Thyroid gland (tissue), 4 donors: ENCODE measurements around the gene KRT78. TPM values are rescaled to one million over a fixed set of nuclear protein-coding genes. Genes with fewer than 3 reads are reported as not detected.

Experiments
- DNase-seq, 2 donors: peaks; one replicate each; pipeline ENCODE4 v3.0.0-alpha.2; 2019
- H3K27ac ChIP-seq, 3 donors: fragments of 200-600 bp; sonication (generic); 1 replicate in 2 of 3; 2 replicates in 1 of 3; pipeline ENCODE4 v1.5.1; 2016 to 2019; ENCODE audit warnings: mild to moderate bottlenecking in 1 of 3, moderate library complexity in 1 of 3
- H3K27me3 ChIP-seq: fragments of 200-600 bp; sonication (generic); one replicate; pipeline ENCODE4 v1.5.1; 2019
- H3K36me3 ChIP-seq, 2 donors: fragments of 200-600 bp; sonication (generic); one replicate each; pipeline ENCODE4 v1.5.1; 2016 to 2019
- H3K4me1 ChIP-seq, 2 donors: fragments of 200-600 bp; sonication (generic); one replicate each; pipeline ENCODE4 v1.5.1; 2017 to 2019
- H3K4me3 ChIP-seq, 3 donors: fragments of 200-600 bp; sonication (generic); replicated peaks in 1 of 3; 1 replicate in 2 of 3; 2 replicates in 1 of 3; pipeline ENCODE4 v1.5.1; 2016; ENCODE audit warnings: mild to moderate bottlenecking in 1 of 3
- H3K9me3 ChIP-seq: fragments of 200-600 bp; sonication (generic); one replicate; pipeline ENCODE4 v1.5.1; 2017
- POLR2A ChIP-seq, 2 donors: fragments of 450-650 bp; IDR thresholded peaks; one replicate each; pipeline ENCODE4 v1.6.1; 2017; ENCODE audit warnings: antibody characterized with exemption in 2 of 2, mild to moderate bottlenecking in 2 of 2, moderate library complexity in 1 of 2
- WGBS, 2 donors: methylation state at CpG; one replicate each; pipeline ENCODE4 v1.1.5; 2017; 5-methylcytosine and 5-hydroxymethylcytosine counted together
- intact Hi-C: fragments of 100-400 bp; cut with DNase I; formaldehyde crosslinking; loops from one replicate; pipeline ENCODE4 v1.15.1; 2023
- total RNA-seq, 4 donors: library from RNA; depleted of rRNA; stranded (reverse); fragments of >200 nt; gene quantifications; one replicate each; pipeline ENCODE4 v1.2.3, GENCODE V29; 2016
- TF ChIP-seq, protein P1 (sequence below), 6 experiments: fragments of 200-600 bp in 3 of 6; fragments of 450-650 bp in 3 of 6; sonication (generic) in 3 of 6; IDR thresholded peaks; one replicate each; pipeline ENCODE4 v1.5.1; 2016 to 2019; ENCODE audit warnings: antibody characterized with exemption in 6 of 6, mild to moderate bottlenecking in 2 of 6, inconsistent platforms in 1 of 6, moderate library complexity in 1 of 6

The KRT78 gene
- total RNA-seq, 4 donors from 2014 or later = 0.40 TPM; not detected in 3

DNA sequence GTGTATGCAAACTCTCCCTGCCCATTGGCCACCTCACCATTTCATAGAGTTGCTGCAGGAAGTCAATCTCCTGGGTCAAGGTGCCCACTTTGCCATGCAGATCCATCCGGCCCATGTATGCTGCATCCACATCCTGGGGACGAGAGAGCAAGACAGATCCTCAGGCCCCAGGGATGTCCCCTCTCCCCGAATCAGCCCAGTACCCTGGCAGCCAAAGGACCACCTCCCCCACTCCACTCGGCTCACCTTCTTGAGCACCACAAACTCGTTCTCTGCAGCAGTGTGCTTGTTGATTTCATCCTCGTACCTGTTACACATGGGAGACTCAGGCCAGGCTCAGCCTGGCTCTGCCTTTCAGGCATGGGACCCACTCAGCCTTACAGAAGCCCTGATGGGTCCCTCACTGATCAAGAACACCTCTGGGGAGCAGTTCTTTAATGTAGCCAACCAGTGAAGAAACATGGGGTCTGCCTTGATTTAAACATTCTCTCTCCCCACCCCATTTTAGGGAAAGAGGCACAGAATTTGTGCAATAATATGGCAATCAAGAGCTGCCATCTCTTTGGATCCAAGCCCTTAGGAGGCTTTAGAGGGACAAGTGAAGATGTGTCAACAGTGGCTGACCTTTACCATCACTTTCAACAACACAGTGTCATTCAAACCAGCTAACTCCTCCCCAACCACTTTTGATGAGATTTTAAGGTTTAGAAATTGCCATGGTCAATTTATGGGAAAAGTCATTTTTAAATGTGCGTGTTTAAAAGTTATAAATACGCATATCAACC, 18.6 kb downstream of the KRT78 start:
- Histone ChIP-seq H3K4me1 (peaks cover 0 to 3% of the 10 kb centered on the region in 2 donors), H3K9me3 (no peaks in the 10 kb centered on the region), H3K36me3 (no peaks in the 10 kb centered on the region), H3K27me3 (no peaks in the 10 kb centered on the region), H3K27ac (no peak overlapping the region), H3K4me3 (no peak overlapping the region)
- no peak for DNase-seq
- TF ChIP-seq, protein P1, sequence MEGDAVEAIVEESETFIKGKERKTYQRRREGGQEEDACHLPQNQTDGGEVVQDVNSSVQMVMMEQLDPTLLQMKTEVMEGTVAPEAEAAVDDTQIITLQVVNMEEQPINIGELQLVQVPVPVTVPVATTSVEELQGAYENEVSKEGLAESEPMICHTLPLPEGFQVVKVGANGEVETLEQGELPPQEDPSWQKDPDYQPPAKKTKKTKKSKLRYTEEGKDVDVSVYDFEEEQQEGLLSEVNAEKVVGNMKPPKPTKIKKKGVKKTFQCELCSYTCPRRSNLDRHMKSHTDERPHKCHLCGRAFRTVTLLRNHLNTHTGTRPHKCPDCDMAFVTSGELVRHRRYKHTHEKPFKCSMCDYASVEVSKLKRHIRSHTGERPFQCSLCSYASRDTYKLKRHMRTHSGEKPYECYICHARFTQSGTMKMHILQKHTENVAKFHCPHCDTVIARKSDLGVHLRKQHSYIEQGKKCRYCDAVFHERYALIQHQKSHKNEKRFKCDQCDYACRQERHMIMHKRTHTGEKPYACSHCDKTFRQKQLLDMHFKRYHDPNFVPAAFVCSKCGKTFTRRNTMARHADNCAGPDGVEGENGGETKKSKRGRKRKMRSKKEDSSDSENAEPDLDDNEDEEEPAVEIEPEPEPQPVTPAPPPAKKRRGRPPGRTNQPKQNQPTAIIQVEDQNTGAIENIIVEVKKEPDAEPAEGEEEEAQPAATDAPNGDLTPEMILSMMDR (IDR thresholded peaks at IDR 0.05) = no peak
- TF ChIP-seq POLR2A (IDR thresholded peaks at IDR 0.05) = no peak
- WGBS, 2 donors = 63 to 65% methylated on average over 7 to 8 of the region's 8 CpGs
- intact Hi-C loops = no loop called here

DNA sequence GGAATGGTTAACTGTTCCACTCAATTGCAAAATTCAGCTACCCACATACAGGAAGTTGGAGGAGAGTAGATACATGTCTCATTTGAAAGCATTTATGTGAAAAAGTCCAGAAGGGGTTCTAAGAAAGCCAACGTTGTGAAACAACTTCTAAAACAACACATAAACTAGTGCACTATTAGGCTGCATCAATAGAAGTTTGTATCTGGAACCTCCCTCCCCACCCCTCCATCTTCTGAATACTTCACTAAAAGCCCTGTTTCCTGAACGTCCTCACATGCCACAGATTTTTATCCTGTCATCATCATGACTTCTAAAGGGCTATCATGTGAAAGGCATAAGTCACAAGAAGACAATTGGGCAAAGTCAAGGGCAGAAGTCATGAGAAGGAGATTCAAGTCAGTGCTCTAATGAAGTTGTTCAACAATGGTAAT, 20.2 kb downstream of the KRT78 start:
- H3K4me3 ChIP-seq = no peak overlapping the region
- no peak overlapping the region for H3K27ac ChIP-seq
- no peaks in the 10 kb centered on the region for H3K9me3 ChIP-seq
- no peak for DNase-seq
- no peak for TF ChIP-seq POLR2A (IDR thresholded peaks at IDR 0.05)
- TF ChIP-seq, protein P1 (IDR thresholded peaks at IDR 0.05) = no peak
- WGBS, 2 donors = 25 to 33% methylated on average over 2 of the region's 2 CpGs
- H3K27me3 ChIP-seq = no peaks in the 10 kb centered on the region
- peaks cover 0 to 3% of the 10 kb centered on the region in 2 donors for H3K4me1 ChIP-seq
- intact Hi-C loops = no loop called here
- no peaks in the 10 kb centered on the region for H3K36me3 ChIP-seq

GRCh38 chr12:52828156-52828555, 20.6 kb downstream of the KRT78 start:
- no peak for DNase-seq
- intact Hi-C loops = no loop called here
- TF ChIP-seq POLR2A (IDR thresholded peaks at IDR 0.05) = no peak
- TF ChIP-seq, protein P1 (IDR thresholded peaks at IDR 0.05) = no peak
- H3K4me3 ChIP-seq = no peak overlapping the region
- no peaks in the 10 kb centered on the region for H3K9me3 ChIP-seq
- peaks cover 0 to 3% of the 10 kb centered on the region in 2 donors for H3K4me1 ChIP-seq
- H3K27me3 ChIP-seq = no peaks in the 10 kb centered on the region
- no peaks in the 10 kb centered on the region for H3K36me3 ChIP-seq
- no peak overlapping the region for H3K27ac ChIP-seq

DNA sequence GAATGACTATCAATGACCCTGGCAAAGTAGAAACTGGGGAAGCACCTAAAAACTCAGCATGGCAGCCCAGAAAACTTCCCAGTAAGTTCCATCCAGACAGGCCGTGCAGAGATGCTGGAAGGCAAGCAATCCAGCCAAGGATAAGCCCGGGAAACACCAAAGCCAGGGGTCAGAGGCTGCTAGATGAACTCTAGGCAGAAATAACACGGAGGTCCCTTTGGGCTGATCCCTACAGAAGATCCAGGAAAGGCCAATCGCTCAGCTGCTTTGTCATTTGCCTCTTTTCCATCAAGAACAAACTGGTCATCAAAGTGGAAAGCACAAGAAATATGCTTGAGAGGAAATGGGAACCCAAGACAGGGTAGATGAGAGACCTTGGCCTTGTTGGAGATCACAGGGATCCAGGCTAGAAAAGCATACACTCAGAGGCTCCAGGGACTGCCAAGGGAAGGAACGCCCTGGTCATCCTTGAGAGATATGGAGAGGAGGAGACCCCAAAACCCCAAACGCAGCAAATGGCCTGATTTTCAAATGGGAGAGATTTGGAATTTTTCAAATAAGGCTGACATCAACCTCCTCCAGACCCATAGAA, 21.2 kb downstream of the KRT78 start:
- peaks cover 0 to 3% of the 10 kb centered on the region in 2 donors for H3K4me1 ChIP-seq
- intact Hi-C loops = no loop called here
- H3K27me3 ChIP-seq = no peaks in the 10 kb centered on the region
- H3K36me3 ChIP-seq = no peaks in the 10 kb centered on the region
- no peak for DNase-seq
- H3K4me3 ChIP-seq = no peak overlapping the region
- TF ChIP-seq, protein P1 (IDR thresholded peaks at IDR 0.05) = no peak
- no peak for TF ChIP-seq POLR2A (IDR thresholded peaks at IDR 0.05)
- 88 to 92% methylated on average over 6 of the region's 6 CpGs for WGBS, 2 donors
- no peak overlapping the region for H3K27ac ChIP-seq
- no peaks in the 10 kb centered on the region for H3K9me3 ChIP-seq
